ENCODE results near the gene CFDP1. TPM values are rescaled to one million over a fixed set of nuclear protein-coding genes. Genes with fewer than 3 reads are reported as not detected.

CFDP1 gene
- total RNA-seq, 4 donors from 2014 or later, result 51.2 to 318 (median 145) TPM

- H3K4me3 ChIP-seq, result no peak overlapping the region
- WGBS, 2 donors (ENCODE audit: low coverage in 1 of 2), result 18 to 28% methylated on average over 2 of the region's 2 CpGs
- H3K4me1 ChIP-seq, result peaks cover 3 to 24% (median 12%) of the 10 kb centered on the region in 4 donors
- peak in 2 of 3 donors; percentile 25 to 33 for TF ChIP-seq POLR2AphosphoS5 (IDR thresholded peaks at IDR 0.05)
- TF ChIP-seq POLR2A (IDR thresholded peaks at IDR 0.05), result no peak
- no peak for TF ChIP-seq CTCF (IDR thresholded peaks at IDR 0.05)
- no peak for TF ChIP-seq EP300 (IDR thresholded peaks at IDR 0.05; ENCODE audit: low read depth)
- no peaks in the 10 kb centered on the region for H3K9me3 ChIP-seq
- H3K27me3 ChIP-seq, result no peaks in the 10 kb centered on the region
- H3K27ac ChIP-seq, result peak overlapping the region; percentile 68 to 76 (median 70)
- intact Hi-C loops (cut with DNase I; ENCODE audit: low total_unique reads) (no loop called here), in situ Hi-C loops (cut with MboI; ENCODE audit: low pct_ligation_motif_present in 1 of 4, low pct_unique_long_range_greater_than_20kb in 1 of 4, low sequenced_read_pairs in 3 of 4) (no loop called here)
- DNase-seq, result no peak
- peaks cover 0 to 6% (median 0%) of the 10 kb centered on the region in 4 donors for H3K36me3 ChIP-seq
Measured at GRCh38 chr16:75402159-75402820, 31.0 kb downstream of the CFDP1 start.

DNA sequence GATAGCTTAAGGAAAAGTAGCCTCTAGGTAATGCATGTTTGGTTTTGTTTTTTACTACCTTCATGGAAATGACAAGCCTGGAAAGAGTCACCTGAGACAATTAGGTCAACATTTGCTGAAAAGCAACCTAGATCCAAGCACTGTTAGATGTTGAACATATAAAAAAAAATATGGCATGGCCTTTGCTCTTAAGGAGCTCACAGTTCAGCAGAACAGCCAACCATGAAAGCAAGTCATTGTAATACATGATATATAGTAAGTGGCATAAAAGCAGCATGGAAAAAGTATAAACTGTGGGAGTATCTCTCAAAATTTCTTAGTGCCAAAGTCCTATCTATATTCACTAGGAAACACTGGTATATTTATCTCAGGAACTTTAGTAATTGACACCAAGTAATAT, 31.6 kb downstream of the CFDP1 start:
- TF ChIP-seq POLR2AphosphoS5 (IDR thresholded peaks at IDR 0.05) (no peak), EP300 (IDR thresholded peaks at IDR 0.05; ENCODE audit: low read depth) (no peak), CTCF (IDR thresholded peaks at IDR 0.05) (no peak), POLR2A (IDR thresholded peaks at IDR 0.05) (no peak)
- Histone ChIP-seq H3K9me3 (no peaks in the 10 kb centered on the region), H3K27me3 (no peaks in the 10 kb centered on the region), H3K27ac (peak overlapping the region; percentile 68 to 76 (median 70)), H3K4me1 (peaks cover 3 to 24% (median 12%) of the 10 kb centered on the region in 4 donors), H3K36me3 (peaks cover 0 to 6% (median 0%) of the 10 kb centered on the region in 4 donors), H3K4me3 (no peak overlapping the region)
- intact Hi-C loops (cut with DNase I; ENCODE audit: low total_unique reads), result no loop called here
- in situ Hi-C loops (cut with MboI; ENCODE audit: low pct_ligation_motif_present in 1 of 4, low pct_unique_long_range_greater_than_20kb in 1 of 4, low sequenced_read_pairs in 3 of 4), result no loop called here
- no peak for DNase-seq

GRCh38 chr16:75398333-75398732, 35.0 kb downstream of the CFDP1 start:
- no peak for DNase-seq
- Histone ChIP-seq H3K9me3 (no peaks in the 10 kb centered on the region), H3K4me3 (no peak overlapping the region), H3K4me1 (peaks cover 3 to 24% (median 12%) of the 10 kb centered on the region in 4 donors), H3K27me3 (no peaks in the 10 kb centered on the region), H3K27ac (no peak overlapping the region), H3K36me3 (peaks cover 0 to 7% (median 3%) of the 10 kb centered on the region in 4 donors)
- 54% methylated on average over 1 of the region's 1 CpG; no CpG with 5 or more reads in 1 of the 2 donors for WGBS, 2 donors (ENCODE audit: low coverage in 1 of 2)
- in situ Hi-C loops (cut with MboI; ENCODE audit: low pct_ligation_motif_present in 1 of 4, low pct_unique_long_range_greater_than_20kb in 1 of 4, low sequenced_read_pairs in 3 of 4), result loop anchor here in 2 of 4 donors (10.0 to 25.0 kb wide), 3 partner anchors 184 to 411 kb away; partner anchors contain the start of genes CTRB1 (in 2 of the 2), CTRB2 (in 1 of the 2), WDR59 (in 1 of the 2) and ZNRF1 (in 1 of the 2)
- TF ChIP-seq CTCF (IDR thresholded peaks at IDR 0.05) (no peak), POLR2A (IDR thresholded peaks at IDR 0.05) (no peak), EP300 (IDR thresholded peaks at IDR 0.05; ENCODE audit: low read depth) (no peak), POLR2AphosphoS5 (IDR thresholded peaks at IDR 0.05) (no peak)
- intact Hi-C loops (cut with DNase I; ENCODE audit: low total_unique reads), result no loop called here

- H3K4me3 ChIP-seq, result no peak overlapping the region
- TF ChIP-seq POLR2A (IDR thresholded peaks at IDR 0.05) (no peak), EP300 (IDR thresholded peaks at IDR 0.05; ENCODE audit: low read depth) (no peak), POLR2AphosphoS5 (IDR thresholded peaks at IDR 0.05) (no peak), CTCF (IDR thresholded peaks at IDR 0.05) (no peak)
- H3K36me3 ChIP-seq, result peaks cover 0 to 13% (median 3%) of the 10 kb centered on the region in 4 donors
- H3K4me1 ChIP-seq, result no peaks in the 10 kb centered on the region
- 77 to 85% methylated on average over 2 to 5 of the region's 5 CpGs for WGBS, 2 donors (ENCODE audit: low coverage in 1 of 2)
- intact Hi-C loops (cut with DNase I; ENCODE audit: low total_unique reads), result no loop called here
- no peak overlapping the region for H3K27ac ChIP-seq
- DNase-seq, result no peak
- H3K9me3 ChIP-seq, result no peaks in the 10 kb centered on the region
- in situ Hi-C loops (cut with MboI; ENCODE audit: low pct_ligation_motif_present in 1 of 4, low pct_unique_long_range_greater_than_20kb in 1 of 4, low sequenced_read_pairs in 3 of 4), result loop anchor here in 3 of 4 donors (5.0 to 25.0 kb wide), 4 partner anchors 173 to 408 kb away; partner anchors contain the start of genes CTRB1 (in 2 of the 3), CTRB2 (in 1 of the 3), WDR59 (in 1 of the 3) and ZNRF1 (in 1 of the 3)
- no peaks in the 10 kb centered on the region for H3K27me3 ChIP-seq
Measured at GRCh38 chr16:75394941-75395340, 38.4 kb downstream of the CFDP1 start.
